Amniotic epithelial cell (primary cell): ENCODE measurements around the gene PLXNA3.

ENCODE experiments used
- DNase-seq: peaks from one replicate; pipeline ENCODE4 v3.0.0-alpha.2; 2010; ENCODE audit warnings: low read depth

The PLXNA3 gene

DNA sequence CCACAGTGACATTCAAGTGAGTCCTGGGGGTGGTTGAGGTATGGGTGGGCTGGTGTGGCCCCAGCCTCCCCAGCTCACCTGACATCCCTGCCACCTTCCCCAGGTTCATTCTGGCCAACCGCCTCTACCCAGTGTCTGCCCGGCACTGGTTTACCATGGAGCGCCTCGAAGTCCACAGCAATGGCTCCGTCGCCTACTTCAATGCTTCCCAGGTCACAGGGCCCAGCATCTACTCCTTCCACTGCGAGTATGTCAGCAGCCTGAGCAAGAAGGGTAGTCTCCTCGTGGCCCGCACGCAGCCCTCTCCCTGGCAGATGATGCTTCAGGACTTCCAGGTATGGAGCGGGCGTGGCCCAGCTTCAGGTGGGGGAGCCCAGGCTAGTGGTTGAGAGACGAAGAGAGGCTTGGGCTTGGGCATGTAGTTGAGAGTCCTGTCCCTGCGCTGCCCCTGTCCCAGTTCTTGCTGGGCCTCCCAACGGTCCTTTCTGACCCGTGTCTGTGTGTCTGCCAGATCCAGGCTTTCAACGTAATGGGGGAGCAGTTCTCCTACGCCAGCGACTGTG lies 22.8 kb upstream of the PLXNA3 start:
- no peak for DNase-seq

DNA sequence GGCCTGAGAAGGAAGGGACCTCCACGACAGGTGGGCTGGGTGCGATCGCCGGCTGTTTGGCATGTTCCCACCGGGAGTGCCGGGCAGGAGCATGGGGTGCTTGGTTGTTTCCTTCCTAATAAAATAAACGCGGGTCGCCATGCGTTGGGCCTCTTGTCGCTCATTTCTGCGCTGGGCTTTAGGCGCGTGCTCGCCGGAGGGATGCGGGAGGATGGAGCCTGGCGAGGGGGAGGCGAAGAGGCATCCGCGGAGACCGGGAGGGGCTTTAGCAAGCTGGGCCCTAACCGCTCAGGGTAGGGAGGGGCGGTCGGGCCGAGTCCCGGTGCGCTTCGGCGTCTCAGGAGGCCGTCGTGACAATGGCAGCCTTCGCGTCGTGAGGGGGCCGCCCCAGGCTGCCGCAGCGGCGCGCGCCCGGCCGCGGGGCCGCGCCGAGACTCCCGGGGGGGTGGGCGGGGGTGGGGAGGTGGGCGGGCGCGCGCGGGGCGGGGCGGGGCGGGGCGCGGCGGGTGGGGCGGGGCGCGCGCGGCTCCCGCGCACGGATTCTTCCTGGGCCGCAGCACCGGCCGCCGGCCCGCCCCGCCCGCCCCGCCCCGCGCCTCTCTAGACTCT lies 21.6 kb upstream of the PLXNA3 start:
- DNase-seq: no peak

DNA sequence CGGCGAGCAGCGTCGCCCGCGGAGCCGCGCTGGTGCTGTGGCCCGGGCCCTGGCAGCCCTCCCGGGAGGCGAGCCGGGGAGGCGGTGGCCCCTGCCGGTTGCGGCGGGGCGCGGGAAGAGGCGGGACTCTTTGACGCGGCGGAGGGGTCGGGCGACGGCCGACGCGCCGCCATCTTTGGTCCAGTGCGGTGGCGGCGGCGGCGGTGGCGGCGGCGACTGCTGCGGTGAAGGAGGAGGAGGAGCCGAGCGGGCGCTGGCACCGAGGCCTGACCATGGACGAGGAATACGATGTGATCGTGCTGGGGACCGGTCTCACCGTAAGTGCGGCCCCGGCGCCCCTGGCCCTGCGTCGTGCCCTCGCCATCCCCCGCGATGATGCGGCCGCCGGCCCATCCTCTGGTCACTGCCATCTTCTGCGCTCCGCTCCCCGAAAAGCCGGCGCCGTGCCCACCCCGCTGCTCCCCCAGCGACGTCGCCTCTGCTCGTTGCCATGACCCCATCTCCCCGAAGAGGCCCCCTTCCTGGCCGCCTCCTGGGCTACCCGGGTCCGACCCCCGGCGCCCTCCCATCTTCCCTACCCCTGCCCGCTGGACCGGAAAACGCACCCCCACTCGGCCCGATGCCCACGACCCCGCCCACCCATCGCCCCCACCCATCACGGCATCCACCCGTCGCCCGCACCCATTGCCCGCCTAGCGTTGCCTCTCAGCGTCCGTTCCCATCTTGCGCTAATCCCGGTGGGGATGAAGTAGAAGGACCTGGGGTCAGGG lies 20.9 kb upstream of the PLXNA3 start, which contains the start of gene GDI1:
Gene GDI1, plus strand, starts transcription at position 172 of the 770 bp plus-strand sequence. Its CDS starts 101 bp downstream, at position 273.
- DNase-seq: no peak

DNA sequence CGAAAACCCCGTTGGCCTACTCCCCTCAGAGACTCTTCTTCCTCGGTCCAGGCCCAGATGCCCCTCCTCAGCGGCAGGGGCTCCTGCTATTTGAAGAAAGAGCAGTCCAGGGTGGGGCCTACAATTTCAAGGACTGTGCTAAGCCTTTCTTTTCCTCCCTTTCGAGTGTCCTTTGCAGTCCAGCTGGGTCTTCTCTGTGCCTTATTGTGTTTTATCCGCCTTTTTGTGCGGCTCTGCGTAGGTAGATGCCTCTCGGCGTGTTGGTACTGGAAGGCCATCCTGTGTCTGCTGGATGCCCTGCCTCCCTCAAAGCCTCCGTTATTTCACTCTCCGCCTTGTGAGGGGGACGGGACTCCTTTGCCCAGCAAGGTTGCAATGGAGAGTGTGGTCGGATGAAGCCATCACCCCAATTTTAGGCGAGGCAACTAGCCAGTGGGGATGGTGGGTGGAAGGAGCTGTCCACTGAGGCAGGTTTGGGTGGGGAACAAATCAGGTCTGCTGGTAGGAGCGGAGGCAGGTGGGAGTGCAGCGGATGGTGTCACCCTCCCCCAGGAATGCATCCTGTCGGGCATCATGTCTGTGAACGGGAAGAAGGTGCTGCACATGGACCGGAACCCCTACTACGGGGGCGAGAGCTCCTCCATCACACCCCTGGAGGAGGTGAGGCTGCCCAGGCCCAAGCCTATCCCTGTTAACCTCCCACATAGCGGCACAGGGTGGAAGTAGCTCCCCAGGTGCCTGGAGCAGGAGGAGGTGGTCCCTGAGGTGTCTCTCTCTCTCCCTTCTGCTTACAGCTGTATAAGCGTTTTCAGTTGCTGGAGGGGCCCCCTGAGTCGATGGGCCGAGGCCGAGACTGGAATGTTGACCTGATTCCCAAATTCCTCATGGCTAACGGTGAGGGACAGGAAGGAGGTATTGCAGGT lies 19.8 kb upstream of the PLXNA3 start:
- no peak for DNase-seq

DNA sequence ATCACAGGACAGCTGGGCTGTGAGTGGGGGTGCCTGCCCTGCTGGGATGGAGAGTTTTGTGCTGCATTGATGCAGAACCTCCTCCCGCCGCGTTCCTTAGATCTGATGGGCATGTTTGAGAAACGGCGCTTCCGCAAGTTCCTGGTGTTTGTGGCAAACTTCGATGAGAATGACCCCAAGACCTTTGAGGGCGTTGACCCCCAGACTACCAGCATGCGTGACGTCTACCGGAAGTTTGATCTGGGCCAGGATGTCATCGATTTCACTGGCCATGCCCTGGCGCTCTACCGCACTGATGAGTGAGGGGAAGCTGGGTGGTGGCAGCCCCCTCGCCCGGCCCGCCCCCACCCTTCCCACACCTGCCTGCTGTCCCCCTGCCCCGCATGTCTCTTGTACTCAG lies 18.2 kb upstream of the PLXNA3 start:
- no peak for DNase-seq

DNA sequence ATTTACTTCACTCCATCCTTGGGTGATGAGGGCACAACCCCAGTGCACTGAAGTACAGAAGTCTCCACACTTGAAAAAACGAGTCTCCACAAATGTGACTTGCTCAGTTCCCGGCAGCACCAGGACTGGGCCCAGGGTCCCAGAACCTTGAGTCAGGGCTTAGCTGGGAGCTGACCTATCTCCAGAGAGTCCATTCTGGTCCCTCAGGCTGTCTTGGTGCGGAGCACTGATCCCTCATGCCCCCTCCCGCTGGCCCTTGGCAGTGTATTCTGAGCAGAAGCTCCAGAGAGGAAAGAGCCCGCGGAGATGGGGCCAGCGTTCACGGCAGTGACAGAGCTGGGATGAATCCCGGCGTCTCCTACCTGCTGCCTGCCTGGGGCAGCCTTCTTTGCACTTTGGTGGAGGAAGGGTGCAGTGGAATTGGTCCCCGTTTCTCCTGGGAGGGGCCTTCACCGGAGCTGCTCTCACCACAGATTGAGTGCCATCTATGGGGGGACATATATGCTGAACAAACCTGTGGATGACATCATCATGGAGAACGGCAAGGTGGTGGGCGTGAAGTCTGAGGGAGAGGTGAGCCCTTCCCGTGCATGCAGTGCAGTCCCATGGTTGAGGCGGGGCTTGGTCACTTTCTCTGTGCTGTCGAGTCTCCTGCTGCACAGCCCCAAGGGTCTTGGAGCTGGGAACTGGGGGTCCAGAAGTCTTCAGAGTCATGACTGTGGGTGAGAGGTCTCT lies 17.3 kb upstream of the PLXNA3 start:
- no peak for DNase-seq

DNA sequence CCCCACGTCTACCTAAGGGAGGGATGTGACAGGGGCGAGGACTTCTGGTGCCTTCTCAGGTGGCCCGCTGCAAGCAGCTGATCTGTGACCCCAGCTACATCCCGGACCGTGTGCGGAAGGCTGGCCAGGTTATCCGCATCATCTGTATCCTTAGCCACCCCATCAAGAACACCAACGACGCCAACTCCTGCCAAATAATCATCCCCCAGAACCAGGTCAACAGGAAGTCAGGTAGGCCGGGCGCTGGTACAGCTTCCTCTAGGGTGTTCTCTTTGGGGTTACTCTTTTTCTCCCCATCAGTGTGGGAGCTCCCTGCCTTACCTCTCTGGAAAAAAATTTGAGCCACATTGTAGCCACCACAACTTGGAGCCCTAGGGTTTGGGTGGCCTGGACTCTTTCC lies 16.5 kb upstream of the PLXNA3 start:
- no peak for DNase-seq

DNA sequence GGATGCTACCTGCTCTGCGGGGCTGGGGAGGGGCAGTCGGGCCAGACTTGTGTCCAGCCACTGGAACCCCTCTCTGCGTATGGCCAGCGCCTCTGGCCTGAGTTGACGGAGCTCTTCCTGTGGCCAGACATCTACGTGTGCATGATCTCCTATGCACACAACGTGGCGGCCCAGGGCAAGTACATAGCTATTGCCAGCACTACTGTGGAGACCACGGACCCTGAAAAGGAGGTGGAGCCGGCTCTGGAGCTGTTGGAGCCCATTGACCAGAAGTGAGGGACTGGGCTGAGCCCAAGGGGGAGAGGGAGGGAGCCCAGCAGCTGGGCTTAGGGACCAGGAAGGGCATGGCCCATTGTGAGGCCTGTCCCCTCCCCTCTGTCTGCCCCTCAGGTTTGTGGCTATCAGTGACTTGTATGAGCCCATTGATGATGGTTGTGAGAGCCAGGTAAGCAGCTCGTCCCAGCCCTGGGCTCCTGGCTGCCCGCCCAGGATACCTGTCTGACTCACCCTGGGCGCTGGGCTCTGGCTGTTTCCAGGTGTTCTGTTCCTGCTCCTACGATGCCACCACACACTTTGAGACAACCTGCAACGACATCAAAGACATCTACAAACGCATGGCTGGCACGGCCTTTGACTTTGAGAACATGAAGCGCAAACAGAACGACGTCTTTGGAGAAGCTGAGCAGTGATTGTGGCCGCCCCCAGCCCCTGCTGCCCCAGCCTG lies 15.9 kb upstream of the PLXNA3 start:
- DNase-seq: no peak

- DNase-seq: no peak
Observed at GRCh38 chrX:154443479-154443910, 14.6 kb upstream of the PLXNA3 start.

GRCh38 chrX:154443992-154444754 lies 13.9 kb upstream of the PLXNA3 start, which contains the start of gene FAM50A:
TSS of gene FAM50A (plus strand) at chrX:154444141. CDS start at chrX:154444236, 95 bp downstream.
- DNase-seq: no peak

- DNase-seq: no peak
Observed at GRCh38 chrX:154444755-154445246, 13.3 kb upstream of the PLXNA3 start.

- no peak for DNase-seq
Observed at GRCh38 chrX:154445776-154446175, 12.3 kb upstream of the PLXNA3 start.

GRCh38 chrX:154446430-154446829 lies 11.7 kb upstream of the PLXNA3 start:
- DNase-seq: no peak

DNA sequence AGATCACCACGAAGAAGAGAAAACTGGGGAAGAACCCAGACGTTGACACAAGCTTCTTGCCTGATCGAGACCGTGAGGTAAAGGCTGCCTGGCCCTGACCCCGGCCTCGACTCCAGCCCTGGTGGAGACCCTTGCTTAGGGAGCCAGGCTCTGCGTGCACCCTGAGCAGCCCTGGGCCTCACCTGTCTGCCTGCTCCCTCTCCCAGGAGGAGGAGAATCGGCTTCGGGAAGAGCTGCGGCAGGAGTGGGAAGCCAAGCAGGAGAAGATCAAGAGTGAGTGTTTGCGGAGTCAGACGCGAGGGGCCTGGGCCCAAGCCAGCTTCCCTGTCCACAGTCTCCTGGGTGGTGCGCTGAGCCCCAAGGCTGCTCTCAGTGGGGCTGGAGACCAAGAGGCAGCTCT lies 9.6 kb upstream of the PLXNA3 start:
- DNase-seq: no peak

DNA sequence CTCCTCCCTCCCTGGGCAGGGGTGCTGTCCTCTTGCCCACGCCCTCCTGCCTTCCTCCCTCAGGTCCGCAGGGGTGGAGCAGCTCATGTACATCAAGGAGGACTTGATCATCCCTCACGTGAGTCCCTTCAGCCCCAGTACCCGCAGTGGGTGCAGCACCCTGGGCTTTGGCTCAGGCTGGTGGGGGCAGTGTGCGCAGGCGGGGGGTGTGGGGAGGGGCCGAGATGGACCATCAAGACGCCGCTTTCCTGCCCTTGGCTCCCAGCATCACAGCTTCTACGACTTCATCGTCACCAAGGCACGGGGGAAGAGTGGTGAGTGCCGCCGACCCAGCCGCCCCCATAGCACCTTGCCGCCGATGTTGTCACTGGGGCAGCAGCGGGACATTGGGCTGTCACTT lies 8.5 kb upstream of the PLXNA3 start:
- DNase-seq: no peak

GRCh38 chrX:154450312-154450711 lies 7.8 kb upstream of the PLXNA3 start:
- no peak for DNase-seq

GRCh38 chrX:154452823-154453222 lies 5.3 kb upstream of the PLXNA3 start:
- DNase-seq: no peak

DNA sequence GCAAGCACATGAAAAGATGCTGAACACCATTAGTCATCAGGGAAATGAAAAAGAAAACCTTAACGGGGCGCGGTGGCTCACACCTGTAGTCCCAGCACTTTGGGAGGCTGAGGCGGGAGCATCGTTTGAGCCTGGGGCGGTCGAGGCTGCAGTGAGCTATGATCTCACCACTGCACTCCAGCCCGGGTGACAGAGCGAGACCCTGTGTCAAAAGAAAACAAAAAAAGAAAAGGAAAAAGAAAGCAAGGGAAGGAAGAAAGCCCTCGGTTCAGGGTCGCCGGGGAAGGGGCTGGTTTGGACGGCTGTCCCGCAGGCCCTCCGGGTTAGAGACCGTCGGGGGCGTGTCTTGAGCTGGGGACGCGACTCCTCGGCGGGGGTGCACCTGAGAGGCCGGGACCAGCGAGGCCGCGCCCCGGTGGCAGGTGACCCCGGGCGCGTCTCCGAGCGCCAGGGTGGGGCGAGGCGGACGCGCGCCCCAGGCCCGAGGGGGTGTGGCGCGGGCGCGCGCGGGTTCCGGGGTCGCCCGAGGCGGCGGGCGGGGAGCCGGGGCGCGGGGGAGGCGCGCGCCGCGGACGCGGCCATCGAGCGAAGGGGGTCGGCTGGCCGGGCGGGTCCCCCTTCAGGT lies 478 bp upstream of the PLXNA3 start:
- DNase-seq: no peak
